Esophagus squamous epithelium (tissue), 5 donors: ENCODE measurements around the gene ST6GALNAC1. TPM values are rescaled to one million over a fixed set of nuclear protein-coding genes. Genes with fewer than 3 reads are reported as not detected.

Source experiments
- DNase-seq: peaks from one replicate; lab custom pipeline; 2025; lab: John Stamatoyannopoulos, UW
- H3K27ac ChIP-seq, 4 donors: fragments of 200-600 bp; sonication (generic); one replicate each; pipeline ENCODE4 v1.5.1; 2016 to 2019; ENCODE audit warnings: mild to moderate bottlenecking in 1 of 4
- H3K27me3 ChIP-seq, 4 donors: fragments of 200-600 bp; sonication (generic); 1 replicate in 3 of 4; 2 replicates in 1 of 4; pipeline versions ENCODE4 v1.5.1 to v1.6.0; 2017 to 2021; ENCODE audit warnings: antibody characterized with exemption in 1 of 4
- H3K36me3 ChIP-seq, 3 donors: fragments of 200-600 bp; sonication (generic); one replicate each; pipeline ENCODE4 v1.5.1; 2016 to 2019
- H3K4me1 ChIP-seq, 3 donors: fragments of 200-600 bp; sonication (generic); one replicate each; pipeline ENCODE4 v1.5.1; 2017 to 2019
- H3K4me3 ChIP-seq, 4 donors: fragments of 200-600 bp; sonication (generic); 1 replicate in 3 of 4; 2 replicates in 1 of 4; pipeline ENCODE4 v1.5.1; 2016 to 2019; ENCODE audit warnings: mild to moderate bottlenecking in 2 of 4, moderate library complexity in 1 of 4
- H3K9me3 ChIP-seq, 3 donors: fragments of 200-600 bp; sonication (generic); one replicate each; pipeline ENCODE4 v1.5.1; 2016 to 2019
- CTCF ChIP-seq, 6 experiments: fragments of 450-650 bp in 4 of 6; fragments of 200-600 bp in 2 of 6; sonication (generic) in 2 of 6; IDR thresholded peaks; one replicate each; pipeline ENCODE4 v1.5.1; 2016 to 2019; ENCODE audit warnings: antibody characterized with exemption in 6 of 6, mild to moderate bottlenecking in 4 of 6, moderate library complexity in 4 of 6
- POLR2A ChIP-seq, 4 donors: fragments of 450-650 bp; IDR thresholded peaks; one replicate each; pipeline ENCODE4 v1.6.1; 2017; ENCODE audit warnings: antibody characterized with exemption in 4 of 4, mild to moderate bottlenecking in 4 of 4, moderate library complexity in 3 of 4
- WGBS, 2 donors: methylation state at CpG; one replicate each; pipeline ENCODE4 v1.1.5; 2018; 5-methylcytosine and 5-hydroxymethylcytosine counted together
- intact Hi-C: fragments of 100-400 bp; cut with DNase I; formaldehyde crosslinking; loops from one replicate; pipeline ENCODE4 v1.15.0; 2022
- total RNA-seq, 4 donors: library from RNA; depleted of rRNA; stranded (reverse); fragments of >200 nt; gene quantifications; one replicate each; pipeline ENCODE4 v1.1.0, GENCODE V29; 2016
- donor health status: DM: yes; HTN: yes; CAD: no.

Gene ST6GALNAC1
- total RNA-seq, 4 donors from 2014 or later: 10.6 to 63.3 (median 32.7) TPM

GRCh38 chr17:76599694-76600460 is 43.7 kb downstream of the ST6GALNAC1 start:
- intact Hi-C loops: no loop called here
- H3K27ac ChIP-seq: peak overlapping the region in 3 of 4 donors; percentile 38 to 54 (median 53)
- H3K27me3 ChIP-seq: peaks cover 0 to 6% (median 0%) of the 10 kb centered on the region in 4 donors
- no peak for DNase-seq
- H3K9me3 ChIP-seq: no peaks in the 10 kb centered on the region
- peaks cover 22 to 61% (median 32%) of the 10 kb centered on the region in 3 donors for H3K4me1 ChIP-seq
- no peak for TF ChIP-seq POLR2A (IDR thresholded peaks at IDR 0.05)
- no peak for TF ChIP-seq CTCF (IDR thresholded peaks at IDR 0.05)
- 25 to 35% methylated on average over 16 to 17 of the region's 17 CpGs for WGBS, 2 donors
- no peaks in the 10 kb centered on the region for H3K36me3 ChIP-seq
- H3K4me3 ChIP-seq: no peak overlapping the region

- Histone ChIP-seq H3K36me3 (no peaks in the 10 kb centered on the region), H3K4me3 (no peak overlapping the region), H3K9me3 (no peaks in the 10 kb centered on the region), H3K27ac (peak overlapping the region; percentile 9 to 74 (median 54)), H3K27me3 (peaks cover 0 to 6% (median 0%) of the 10 kb centered on the region in 4 donors), H3K4me1 (peaks cover 22 to 70% (median 32%) of the 10 kb centered on the region in 3 donors)
- intact Hi-C loops: no loop called here
- TF ChIP-seq POLR2A (IDR thresholded peaks at IDR 0.05): no peak
- TF ChIP-seq CTCF (IDR thresholded peaks at IDR 0.05): no peak
- no peak for DNase-seq
- 22% methylated on average over 2 of the region's 2 CpGs for WGBS, 2 donors
Measured at GRCh38 chr17:76598004-76598439, 45.5 kb downstream of the ST6GALNAC1 start.

- no peak overlapping the region for H3K4me3 ChIP-seq
- peaks cover 22 to 72% (median 32%) of the 10 kb centered on the region in 3 donors for H3K4me1 ChIP-seq
- peaks cover 0 to 6% (median 0%) of the 10 kb centered on the region in 4 donors for H3K27me3 ChIP-seq
- intact Hi-C loops: no loop called here
- no peaks in the 10 kb centered on the region for H3K36me3 ChIP-seq
- 52% methylated on average over 7 to 9 of the region's 12 CpGs for WGBS, 2 donors
- DNase-seq: no peak
- no peaks in the 10 kb centered on the region for H3K9me3 ChIP-seq
- peak overlapping the region; percentile 9 to 74 (median 54) for H3K27ac ChIP-seq
- TF ChIP-seq POLR2A (IDR thresholded peaks at IDR 0.05) (no peak), CTCF (IDR thresholded peaks at IDR 0.05) (no peak)
Measured at GRCh38 chr17:76597156-76598003, 46.2 kb downstream of the ST6GALNAC1 start.

- WGBS, 2 donors: 69 to 73% methylated on average over 3 of the region's 3 CpGs
- TF ChIP-seq CTCF (IDR thresholded peaks at IDR 0.05): no peak
- TF ChIP-seq POLR2A (IDR thresholded peaks at IDR 0.05): no peak
- Histone ChIP-seq H3K4me1 (peaks cover 10 to 46% (median 12%) of the 10 kb centered on the region in 3 donors), H3K36me3 (no peaks in the 10 kb centered on the region), H3K27me3 (peaks cover 0 to 7% (median 0%) of the 10 kb centered on the region in 4 donors), H3K4me3 (no peak overlapping the region), H3K27ac (no peak overlapping the region), H3K9me3 (no peaks in the 10 kb centered on the region)
- intact Hi-C loops: no loop called here
- no peak for DNase-seq
Measured at GRCh38 chr17:76594690-76595089, 48.9 kb downstream of the ST6GALNAC1 start.
